Activated CD4-positive, alpha-beta T cell treated with anti-CD3 and anti-CD28 coated beads for 4 hours (primary cell): Measurements from ENCODE around the gene P2RX1.

Source experiments
- DNase-seq, 2 donors: peaks; one replicate each; pipeline ENCODE4 v3.0.0-alpha.2; 2020

P2RX1 gene

GRCh38 chr17:3923466-3924190 lies 7.4 kb upstream of the P2RX1 start:
- DNase-seq, result no peak

DNA sequence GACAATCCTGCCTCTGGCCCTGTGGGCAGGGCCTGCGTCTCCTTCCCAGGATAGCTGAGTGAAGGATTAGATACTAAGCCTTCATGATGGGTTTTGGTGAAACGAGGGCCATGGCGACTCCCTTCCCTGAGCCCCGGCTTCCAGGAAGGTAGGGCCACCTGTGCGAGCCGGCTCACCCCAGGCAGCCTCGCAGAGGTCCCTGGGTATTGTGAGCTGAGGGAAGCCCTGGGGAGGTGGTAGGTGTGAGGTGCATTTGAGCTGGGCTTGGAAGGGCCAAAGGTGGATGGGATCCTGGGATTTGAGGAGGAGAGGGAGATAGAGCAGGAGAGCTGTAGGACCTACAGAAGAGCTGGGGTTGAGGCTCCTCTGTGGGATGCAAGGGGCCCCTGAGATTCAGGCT lies 6.5 kb upstream of the P2RX1 start:
- DNase-seq, result no peak

DNA sequence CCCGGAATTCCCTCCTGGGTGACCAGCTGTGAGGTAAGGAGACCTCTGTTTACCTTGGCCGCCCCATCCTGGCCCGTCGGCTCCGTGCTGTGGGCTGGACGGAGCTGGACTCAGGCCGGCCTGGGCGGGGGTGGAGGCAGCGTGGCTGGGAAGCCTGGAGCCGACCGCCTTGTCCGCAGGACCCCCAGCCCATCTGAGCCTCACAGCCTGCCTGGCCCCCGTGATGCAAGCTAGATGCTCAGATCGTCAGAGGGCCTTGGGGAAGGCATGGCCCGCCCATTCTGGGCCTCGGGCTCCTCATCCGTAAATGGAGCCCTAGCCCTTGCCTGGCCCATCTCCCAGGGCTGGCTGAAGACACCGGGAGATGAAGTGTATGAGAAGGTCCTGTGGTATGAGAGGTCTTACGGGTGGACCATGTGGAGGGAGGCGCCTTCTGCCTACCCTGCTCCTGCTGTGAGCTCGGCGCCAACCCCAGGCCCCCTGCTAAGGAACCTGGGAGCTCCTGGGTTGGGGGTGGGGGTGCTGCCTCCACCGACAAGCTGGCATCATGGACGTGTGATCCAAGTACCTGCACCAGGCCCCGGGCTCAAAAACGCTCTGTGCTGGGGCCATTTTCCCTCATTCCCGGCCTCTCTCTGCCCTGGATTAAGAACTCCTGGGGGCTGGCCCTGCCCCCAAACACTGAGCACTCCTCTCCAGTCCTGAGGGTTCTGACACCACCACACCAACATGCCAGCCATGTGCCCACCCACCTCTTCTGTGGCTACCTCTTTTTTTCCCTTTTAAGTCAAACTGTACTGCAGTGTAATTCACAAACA lies 5.4 kb upstream of the P2RX1 start:
- no peak for DNase-seq

- DNase-seq, result no peak
Observed at GRCh38 chr17:3921006-3921405, 4.7 kb upstream of the P2RX1 start.

GRCh38 chr17:3919123-3919624 lies 2.9 kb upstream of the P2RX1 start:
- no peak for DNase-seq

GRCh38 chr17:3918372-3919122 lies 2.3 kb upstream of the P2RX1 start:
- no peak for DNase-seq

- DNase-seq, result no peak
Observed at GRCh38 chr17:3917391-3917931, 1.2 kb upstream of the P2RX1 start.

- no peak for DNase-seq
Observed at GRCh38 chr17:3916825-3917224, 560 bp upstream of the P2RX1 start.

GRCh38 chr17:3915581-3915994 lies 677 bp downstream of the P2RX1 start:
- DNase-seq, result no peak

GRCh38 chr17:3914312-3914670 lies 2.0 kb downstream of the P2RX1 start:
- DNase-seq, result no peak

GRCh38 chr17:3913531-3914311 lies 2.5 kb downstream of the P2RX1 start:
- peak; percentile 71 to 79 for DNase-seq

GRCh38 chr17:3912827-3913226 lies 3.4 kb downstream of the P2RX1 start:
- no peak for DNase-seq

DNA sequence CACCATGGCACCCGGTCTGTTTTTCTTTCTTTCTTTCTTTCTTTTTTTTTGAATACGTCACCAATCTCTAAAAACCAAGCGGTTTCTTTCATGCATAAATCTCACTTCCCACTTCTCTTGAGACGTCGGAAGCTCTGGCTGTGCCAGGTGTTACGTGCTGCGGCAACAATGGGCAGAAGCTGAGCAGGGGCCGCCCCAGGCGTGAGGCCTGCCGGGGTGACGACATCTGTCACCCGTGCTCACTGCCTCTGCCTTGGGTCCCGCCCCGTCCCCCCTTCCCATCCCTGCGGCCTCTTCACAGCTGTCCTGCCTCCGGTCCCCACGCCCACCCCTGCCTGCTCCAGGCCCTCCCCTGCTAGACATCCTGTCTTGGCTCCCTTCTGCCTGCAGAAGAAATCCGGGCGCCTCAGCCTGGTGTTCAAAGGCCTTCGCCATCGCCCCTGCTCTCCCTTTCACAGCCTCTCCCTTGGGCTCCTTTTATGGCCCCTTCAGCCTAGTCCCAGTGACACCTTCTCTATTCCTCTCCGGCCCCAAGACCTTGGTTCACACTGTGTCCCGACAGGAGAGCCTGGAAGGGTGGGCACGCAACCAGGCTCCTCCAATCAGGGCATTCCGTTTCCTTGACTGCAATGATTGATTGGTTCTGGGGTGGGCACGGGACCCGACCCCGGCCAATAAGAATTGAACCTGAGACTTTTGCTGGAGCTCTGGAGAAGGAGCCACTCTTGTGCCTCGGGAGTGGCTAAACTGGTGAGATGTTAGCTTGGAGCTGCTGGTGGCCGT lies 4.8 kb downstream of the P2RX1 start:
- DNase-seq, result peak; percentile 45 to 53

- no peak for DNase-seq
Observed at GRCh38 chr17:3910420-3911270, 5.6 kb downstream of the P2RX1 start.

DNA sequence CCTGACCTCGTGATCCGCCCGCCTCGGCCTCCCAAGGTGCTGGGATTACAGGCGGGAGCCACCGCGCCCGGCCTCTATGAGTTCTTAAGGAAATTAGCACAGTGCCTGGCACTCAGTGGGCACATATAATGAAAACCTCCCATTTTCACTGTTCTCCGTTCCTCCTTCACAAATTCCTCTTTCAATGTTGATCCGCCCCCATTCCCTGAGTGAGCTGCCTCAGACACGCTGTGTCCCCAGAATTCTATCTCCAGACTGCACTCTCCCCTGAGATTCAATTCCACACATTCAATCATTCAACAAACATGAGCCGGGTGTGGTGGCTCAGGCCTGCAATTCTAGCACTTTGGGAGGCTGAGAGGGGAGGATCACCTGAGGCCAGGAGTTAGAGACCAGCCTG lies 7.0 kb downstream of the P2RX1 start:
- DNase-seq, result no peak

GRCh38 chr17:3907483-3908216 lies 8.6 kb downstream of the P2RX1 start:
- DNase-seq, result no peak

- no peak for DNase-seq
Observed at GRCh38 chr17:3906881-3907280, 9.4 kb downstream of the P2RX1 start.

DNA sequence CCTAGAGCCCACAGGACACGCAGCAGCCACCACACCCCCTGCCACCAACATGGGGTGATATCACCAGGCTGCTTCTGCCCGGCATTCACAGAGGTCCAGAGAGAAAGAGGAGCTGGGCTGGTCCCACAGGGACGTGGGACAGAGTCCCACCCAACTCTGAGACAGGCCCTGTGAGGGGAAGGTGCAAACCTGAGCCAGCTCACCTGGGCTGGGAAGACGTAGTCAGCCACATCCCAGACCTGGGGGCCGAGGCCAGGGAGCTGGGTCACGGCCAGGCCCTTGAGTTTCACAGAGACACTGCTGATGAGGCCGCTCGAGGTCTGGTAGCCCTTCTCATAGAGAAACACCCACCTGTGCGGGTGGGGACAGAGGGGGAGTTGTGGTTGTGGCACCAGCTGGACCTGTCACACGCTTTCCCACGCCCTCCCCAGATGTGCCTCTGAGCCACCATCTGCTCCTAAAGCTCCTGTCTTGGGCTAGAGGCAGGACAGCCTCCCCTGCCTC lies 11.2 kb downstream of the P2RX1 start:
- no peak for DNase-seq

DNA sequence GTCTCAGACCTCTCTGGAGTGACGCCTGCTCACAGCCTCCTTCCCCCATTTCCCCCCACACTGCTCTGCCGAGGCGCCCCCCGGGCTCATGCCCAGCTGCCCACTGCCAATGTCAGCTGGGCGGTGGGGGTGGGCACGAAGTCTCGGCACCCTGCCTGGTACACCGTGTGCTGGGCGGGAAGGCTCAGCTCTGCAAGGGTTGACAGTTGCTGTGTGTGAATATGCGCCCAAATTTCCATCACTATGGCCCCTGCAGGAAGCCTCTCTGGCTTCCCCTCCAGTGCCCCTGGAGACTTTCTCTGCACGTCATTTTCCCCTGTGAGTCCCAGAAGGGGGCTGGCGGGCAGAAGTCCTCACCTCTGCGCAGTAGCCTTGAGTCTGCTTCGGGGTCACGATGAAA lies 11.8 kb downstream of the P2RX1 start:
- no peak for DNase-seq

GRCh38 chr17:3903881-3904290 lies 12.4 kb downstream of the P2RX1 start:
- DNase-seq, result no peak
